OCI-LY7 (cell line): ENCODE results near the gene MSANTD1. TPM values are rescaled to one million over a fixed set of nuclear protein-coding genes. Genes with fewer than 3 reads are reported as not detected.

ENCODE experiments used
- BruUV-seq: library from RNA; stranded (reverse); fragments of 400-500 nt; replicated peaks from 2 replicates; lab custom pipeline; 2021; lab: Mats Ljungman, UMichigan
- CTCF ChIA-PET: fragments of 300-600 bp; sonication (Branson Sonifier 250); formaldehyde crosslinking; loops from one replicate; lab custom pipeline; 2022; ENCODE audit warnings: antibody characterized with exemption; ENCODE audit not compliant: unreplicated experiment; lab: Charles Lee
- POLR2A ChIA-PET: fragments of 300-600 bp; sonication (Branson Sonifier 250); formaldehyde crosslinking; loops from one replicate; lab custom pipeline; 2022; ENCODE audit warnings: antibody characterized with exemption; lab: Charles Lee
- DNase-seq: peaks from one replicate; pipeline ENCODE4 v3.0.0-alpha.2; 2015; ENCODE audit warnings: low spot score
- H2AFZ ChIP-seq: fragments of 200-600 bp; sonication (generic), shearing (Covaris generic); 2 replicates; pipeline ENCODE4 v1.6.1; 2014; ENCODE audit warnings: mild to moderate bottlenecking, antibody characterized with exemption, low read length, moderate library complexity
- H3K27ac ChIP-seq: fragments of 200-600 bp; sonication (generic); 2 replicates; pipeline ENCODE4 v1.5.1; 2014; ENCODE audit warnings: mixed run types, low read depth, mild to moderate bottlenecking, moderate library complexity, low read length, inconsistent platforms; ENCODE audit not compliant: poor library complexity, severe bottlenecking
- H3K36me3 ChIP-seq: fragments of 200-600 bp; sonication (generic); 2 replicates; pipeline ENCODE4 v1.6.1; 2014; ENCODE audit warnings: mild to moderate bottlenecking, antibody characterized with exemption, low read length, moderate library complexity, mixed read lengths; ENCODE audit not compliant: insufficient read depth
- H3K4me1 ChIP-seq: fragments of 200-600 bp; sonication (generic); 2 replicates; pipeline ENCODE4 v1.5.1; 2014; ENCODE audit warnings: mild to moderate bottlenecking, low read length; ENCODE audit not compliant: insufficient read depth, poor library complexity, severe bottlenecking
- H3K4me2 ChIP-seq: fragments of 200-600 bp; sonication (generic); 2 replicates; pipeline ENCODE4 v1.6.1; 2014; ENCODE audit warnings: mild to moderate bottlenecking, low read length
- H3K4me3 ChIP-seq: fragments of 200-600 bp; sonication (generic); 2 replicates; pipeline ENCODE4 v1.5.1; 2014; ENCODE audit warnings: mild to moderate bottlenecking, low read depth, low read length; ENCODE audit not compliant: poor library complexity, severe bottlenecking
- H3K79me2 ChIP-seq: fragments of 200-600 bp; sonication (generic); 2 replicates; pipeline ENCODE4 v1.6.1; 2016; ENCODE audit warnings: low read depth, mild to moderate bottlenecking, low read length, moderate library complexity, mixed read lengths; ENCODE audit not compliant: insufficient read depth
- H3K9me2 ChIP-seq: fragments of 200-600 bp; sonication (generic); 2 replicates; pipeline ENCODE4 v1.6.1; 2016; ENCODE audit warnings: mild to moderate bottlenecking, low read length, mixed read lengths; ENCODE audit not compliant: insufficient read depth
- H3K9me3 ChIP-seq: fragments of 200-600 bp; sonication (generic); 2 replicates; pipeline ENCODE4 v1.6.1; 2014; ENCODE audit warnings: mild to moderate bottlenecking, mixed run types, low read length, mixed read lengths
- H4K20me1 ChIP-seq: fragments of 200-600 bp; sonication (generic); 2 replicates; pipeline ENCODE4 v1.6.1; 2014; ENCODE audit warnings: mild to moderate bottlenecking, antibody characterized with exemption, low read length, moderate library complexity, mixed read lengths; ENCODE audit not compliant: insufficient read depth
- EZH2phosphoT487 ChIP-seq: fragments of 200-600 bp; sonication (generic); IDR thresholded peaks from 2 replicates; pipeline ENCODE4 v1.6.1; 2018; ENCODE audit warnings: low read depth, borderline replicate concordance, mild to moderate bottlenecking, mixed run types, antibody characterized with exemption, low read length, moderate library complexity, mixed read lengths
- intact Hi-C: fragments of 100-400 bp; cut with micrococcal nuclease; formaldehyde crosslinking; loops from one replicate; pipeline ENCODE4 v1.10.0; 2022; ENCODE audit not compliant: unreplicated experiment
- total RNA-seq, 2 experiments: library from RNA; depleted of rRNA in 1 of 2; stranded (reverse); fragments of >200 nt in 1 of 2; shearing (Covaris generic) in 1 of 2; gene quantifications; 2 replicates each; pipeline ENCODE4 v1.2.3, GENCODE V29; 2014 to 2022
- TF ChIP-seq, protein P1 (sequence below): fragments of 200-600 bp; sonication (generic); conservative IDR thresholded peaks from 2 replicates; pipeline ENCODE4 v1.5.1; 2014; ENCODE audit warnings: mild to moderate bottlenecking, antibody characterized with exemption, low read length, moderate library complexity, mixed read lengths

The MSANTD1 gene
- total RNA-seq, 2 experiments from 2014 or later: 0.13 to 1.0 TPM

DNA sequence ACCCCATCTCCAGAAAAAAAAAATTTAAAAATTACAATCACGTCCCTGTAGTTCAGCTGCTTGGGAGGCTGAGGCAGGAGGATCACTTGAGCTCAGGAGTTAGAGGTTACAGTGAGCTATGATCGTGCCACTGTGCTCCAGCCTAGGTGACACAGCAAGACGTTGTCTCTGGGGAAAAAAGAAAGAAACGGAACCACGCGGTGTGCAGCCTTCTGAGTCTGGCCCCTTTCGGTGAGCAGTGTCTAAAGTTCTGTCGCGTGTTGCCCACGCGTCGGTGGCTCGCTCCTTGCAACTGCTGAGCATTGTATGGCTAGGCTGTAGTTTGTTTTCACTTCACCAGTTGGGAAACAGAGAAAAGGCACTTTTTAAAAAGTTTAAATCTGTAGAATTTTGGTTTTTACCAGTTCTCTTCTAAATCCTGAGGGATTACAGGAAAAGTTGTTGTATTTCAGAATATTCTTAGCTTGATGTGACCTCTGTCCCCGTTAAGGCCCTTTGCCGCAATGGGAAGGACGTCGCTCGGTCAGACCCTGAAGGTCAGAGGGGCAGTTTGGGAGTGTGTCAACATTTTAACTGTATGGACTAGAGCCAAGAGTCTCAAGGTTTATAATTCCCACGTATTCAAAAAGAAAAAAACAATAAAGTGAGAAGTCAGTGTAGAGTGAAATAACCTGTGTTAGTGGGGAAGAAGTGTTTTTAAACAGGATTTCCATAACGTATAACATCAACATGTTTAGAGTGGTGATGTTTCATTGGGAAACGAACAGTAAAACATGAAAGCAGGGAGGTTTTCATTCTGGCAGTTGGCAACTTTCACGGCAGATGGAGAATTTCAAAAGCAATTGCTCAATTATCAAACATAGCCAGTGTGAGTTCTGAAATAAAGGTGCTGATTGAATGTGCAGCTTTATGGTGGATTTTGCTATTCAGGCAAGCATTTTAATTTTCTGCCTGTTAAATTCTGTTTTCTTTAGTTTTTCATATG, 45.8 kb upstream of the MSANTD1 start:
- H2AFZ ChIP-seq: no peak overlapping the region
- H3K9me3 ChIP-seq: no peaks in the 10 kb centered on the region
- ChIA-PET CTCF (interaction anchor here (1.3 kb wide), 1 partner anchor 91 kb away, joined by 4 read pairs; no protein-coding TSS in a partner anchor), POLR2A (interaction anchor here (0.6 to 1.5 kb wide), 4 partner anchors 12 to 239 kb away, joined by 3 to 4 read pairs (median 4); no protein-coding TSS in a partner anchor)
- H3K4me2 ChIP-seq: peak overlapping the region; percentile 65
- no peak for TF ChIP-seq EZH2phosphoT487
- TF ChIP-seq, protein P1, sequence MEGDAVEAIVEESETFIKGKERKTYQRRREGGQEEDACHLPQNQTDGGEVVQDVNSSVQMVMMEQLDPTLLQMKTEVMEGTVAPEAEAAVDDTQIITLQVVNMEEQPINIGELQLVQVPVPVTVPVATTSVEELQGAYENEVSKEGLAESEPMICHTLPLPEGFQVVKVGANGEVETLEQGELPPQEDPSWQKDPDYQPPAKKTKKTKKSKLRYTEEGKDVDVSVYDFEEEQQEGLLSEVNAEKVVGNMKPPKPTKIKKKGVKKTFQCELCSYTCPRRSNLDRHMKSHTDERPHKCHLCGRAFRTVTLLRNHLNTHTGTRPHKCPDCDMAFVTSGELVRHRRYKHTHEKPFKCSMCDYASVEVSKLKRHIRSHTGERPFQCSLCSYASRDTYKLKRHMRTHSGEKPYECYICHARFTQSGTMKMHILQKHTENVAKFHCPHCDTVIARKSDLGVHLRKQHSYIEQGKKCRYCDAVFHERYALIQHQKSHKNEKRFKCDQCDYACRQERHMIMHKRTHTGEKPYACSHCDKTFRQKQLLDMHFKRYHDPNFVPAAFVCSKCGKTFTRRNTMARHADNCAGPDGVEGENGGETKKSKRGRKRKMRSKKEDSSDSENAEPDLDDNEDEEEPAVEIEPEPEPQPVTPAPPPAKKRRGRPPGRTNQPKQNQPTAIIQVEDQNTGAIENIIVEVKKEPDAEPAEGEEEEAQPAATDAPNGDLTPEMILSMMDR: no peak
- H3K79me2 ChIP-seq: no peaks in the 10 kb centered on the region
- no peaks in the 10 kb centered on the region for H4K20me1 ChIP-seq
- peak overlapping the region; percentile 37 for H3K27ac ChIP-seq
- no peak for DNase-seq
- intact Hi-C loops: no loop called here
- H3K9me2 ChIP-seq: no peaks in the 10 kb centered on the region
- H3K4me3 ChIP-seq: no peak overlapping the region
- peaks cover 20% of the 10 kb centered on the region for H3K4me1 ChIP-seq
- H3K36me3 ChIP-seq: peaks cover 72% of the 10 kb centered on the region
- no TSS peak for BruUV-seq

DNA sequence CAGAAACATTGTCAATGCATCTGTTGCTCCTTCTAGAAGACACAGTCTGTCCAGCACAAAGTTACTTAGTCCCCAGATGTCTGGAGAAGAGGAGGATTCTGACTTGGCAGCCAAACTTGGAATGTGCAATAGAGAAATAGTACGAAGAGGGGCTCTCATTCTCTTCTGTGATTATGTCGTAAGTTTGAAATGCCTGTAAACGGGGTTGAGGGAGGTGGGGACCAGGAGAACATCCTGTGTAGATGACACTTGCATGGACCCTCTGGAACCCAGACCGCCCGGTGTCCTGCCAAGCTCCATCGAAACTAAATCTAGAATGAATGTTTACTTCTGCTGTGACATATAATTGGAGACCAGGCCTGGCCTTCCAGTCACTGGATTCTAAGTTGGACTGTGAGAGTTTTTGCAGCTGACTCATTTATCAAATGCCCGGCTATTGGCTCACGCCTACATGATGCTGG, 45.0 kb upstream of the MSANTD1 start:
- POLR2A ChIA-PET: no interaction called here
- Histone ChIP-seq H3K4me1 (peaks cover 20% of the 10 kb centered on the region), H3K4me2 (no peak overlapping the region), H4K20me1 (no peaks in the 10 kb centered on the region), H3K9me2 (no peaks in the 10 kb centered on the region), H3K79me2 (no peaks in the 10 kb centered on the region), H3K27ac (no peak overlapping the region), H3K4me3 (no peak overlapping the region), H3K36me3 (peaks cover 73% of the 10 kb centered on the region), H3K9me3 (no peaks in the 10 kb centered on the region), H2AFZ (no peak overlapping the region)
- no peak for TF ChIP-seq EZH2phosphoT487
- TF ChIP-seq, protein P1: no peak
- intact Hi-C loops: no loop called here
- no peak for DNase-seq
- no TSS peak for BruUV-seq
- CTCF ChIA-PET: no interaction called here

DNA sequence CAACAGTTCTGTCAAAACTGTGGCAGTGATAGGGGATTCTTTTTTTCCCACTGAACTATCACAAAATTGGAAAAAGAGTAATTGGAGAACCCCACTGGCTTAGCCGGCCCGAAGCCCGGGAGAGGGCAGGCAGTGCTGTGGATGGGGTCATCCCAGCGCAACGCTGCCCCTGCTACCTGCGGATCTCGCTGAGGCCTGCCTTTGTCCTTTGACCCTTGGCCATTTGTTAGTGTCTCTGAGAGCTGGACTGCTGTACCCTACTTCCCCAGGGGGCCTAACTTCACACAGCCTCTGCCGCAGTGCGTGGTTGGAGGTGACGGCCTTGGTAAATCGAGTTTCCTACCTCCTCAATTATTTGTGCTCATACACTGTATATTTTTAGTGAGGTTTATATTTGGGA, 43.0 kb upstream of the MSANTD1 start:
- no peaks in the 10 kb centered on the region for H3K9me2 ChIP-seq
- CTCF ChIA-PET: no interaction called here
- no peaks in the 10 kb centered on the region for H3K79me2 ChIP-seq
- BruUV-seq: no TSS peak
- intact Hi-C loops: no loop called here
- no peaks in the 10 kb centered on the region for H3K9me3 ChIP-seq
- H2AFZ ChIP-seq: no peak overlapping the region
- H3K27ac ChIP-seq: no peak overlapping the region
- H3K4me1 ChIP-seq: peaks cover 20% of the 10 kb centered on the region
- POLR2A ChIA-PET: no interaction called here
- DNase-seq: no peak
- TF ChIP-seq, protein P1: no peak
- TF ChIP-seq EZH2phosphoT487: no peak
- H3K36me3 ChIP-seq: peaks cover 73% of the 10 kb centered on the region
- H3K4me2 ChIP-seq: no peak overlapping the region
- H4K20me1 ChIP-seq: no peaks in the 10 kb centered on the region
- no peak overlapping the region for H3K4me3 ChIP-seq
